Caco-2 (cell line): ENCODE results near the gene WDR48. TPM values are rescaled to one million over a fixed set of nuclear protein-coding genes. Genes with fewer than 3 reads are reported as not detected.
A peak's percentile ranks its signal among the peaks of the same experiment; 100 is the strongest.

Experiments used
- BruUV-seq: library from RNA; stranded (reverse); fragments of 400-500 nt; replicated peaks from 2 replicates; lab custom pipeline; 2021; lab: Mats Ljungman, UMichigan
- CTCF ChIA-PET: fragments of 300-600 bp; sonication (Branson Sonifier 250); formaldehyde crosslinking; loops from one replicate; lab custom pipeline; 2022; ENCODE audit warnings: antibody characterized with exemption; lab: Charles Lee
- POLR2A ChIA-PET: fragments of 300-600 bp; sonication (Branson Sonifier 250); formaldehyde crosslinking; loops from one replicate; lab custom pipeline; 2022; ENCODE audit warnings: antibody characterized with exemption; lab: Charles Lee
- DNase-seq, 2 experiments: peaks; one replicate each; pipeline versions ENCODE4 v3.0.0 to v3.0.0-alpha.2; 2020 to 2022
- H3K27me3 ChIP-seq: replicated peaks from 2 replicates; pipeline ENCODE4 v1.6.0; 2011; ENCODE audit warnings: low read length; ENCODE audit not compliant: control insufficient read depth, insufficient read depth
- H3K36me3 ChIP-seq: 2 replicates; pipeline ENCODE4 v1.5.1; 2011; ENCODE audit warnings: low read length; ENCODE audit not compliant: control insufficient read depth, insufficient read depth
- H3K4me1 ChIP-seq: fragments of 250-450 bp; sonication (Bioruptor Pico); 2 replicates; pipeline ENCODE4 v1.5.1; 2020; ENCODE audit warnings: mild to moderate bottlenecking
- H3K4me3 ChIP-seq: 2 replicates; pipeline ENCODE4 v1.5.1; 2011; ENCODE audit warnings: low read depth, mild to moderate bottlenecking, control low read depth, low read length
- H3K9me3 ChIP-seq: fragments of 250-450 bp; sonication (Bioruptor Pico); 2 replicates; pipeline ENCODE4 v1.5.1; 2020; ENCODE audit warnings: mild to moderate bottlenecking, moderate library complexity
- H3K27ac Mint-ChIP-seq: one replicate; pipeline ENCODE4 v1.8.0; 2022; ENCODE audit warnings: mixed read lengths; ENCODE audit not compliant: unreplicated experiment
- H3K27me3 Mint-ChIP-seq: one replicate; pipeline ENCODE4 v1.8.0; 2022; ENCODE audit warnings: mixed read lengths; ENCODE audit not compliant: insufficient read depth, unreplicated experiment
- H3K36me3 Mint-ChIP-seq: one replicate; pipeline ENCODE4 v1.8.0; 2022; ENCODE audit warnings: mild to moderate bottlenecking, mixed read lengths; ENCODE audit not compliant: insufficient read depth, unreplicated experiment
- H3K4me1 Mint-ChIP-seq: one replicate; pipeline ENCODE4 v1.8.0; 2022; ENCODE audit warnings: low read depth, mixed read lengths; ENCODE audit not compliant: unreplicated experiment
- H3K4me3 Mint-ChIP-seq: one replicate; pipeline ENCODE4 v1.8.0; 2022; ENCODE audit warnings: mild to moderate bottlenecking, moderate library complexity, mixed read lengths; ENCODE audit not compliant: unreplicated experiment
- H3K9me3 Mint-ChIP-seq: one replicate; pipeline ENCODE4 v1.8.0; 2022; ENCODE audit warnings: mixed read lengths; ENCODE audit not compliant: unreplicated experiment
- CTCF ChIP-seq, 2 experiments: fragments of 200-600 bp in 1 of 2; IDR thresholded peaks; 1 replicate in 1 of 2; 2 replicates in 1 of 2; pipeline versions ENCODE4 v1.5.1 to v1.8.0; 2011 to 2022; ENCODE audit warnings: antibody characterized with exemption in 1 of 2, control low read depth in 1 of 2, inconsistent platforms in 1 of 2, low read depth in 1 of 2, low read length in 1 of 2, mild to moderate bottlenecking in 1 of 2, moderate library complexity in 1 of 2; ENCODE audit not compliant: insufficient read depth in 1 of 2, severe bottlenecking in 1 of 2, unreplicated experiment in 1 of 2
- intact Hi-C: fragments of 100-400 bp; cut with micrococcal nuclease; formaldehyde crosslinking; loops from one replicate; pipeline ENCODE4 v1.10.0; 2022; ENCODE audit not compliant: unreplicated experiment
- total RNA-seq: library from RNA; stranded (reverse); gene quantifications from 2 replicates; pipeline ENCODE4 v1.2.3, GENCODE V29; 2022

The WDR48 gene
- total RNA-seq, 1 experiment from 2014 or later, result 27.6 TPM

DNA sequence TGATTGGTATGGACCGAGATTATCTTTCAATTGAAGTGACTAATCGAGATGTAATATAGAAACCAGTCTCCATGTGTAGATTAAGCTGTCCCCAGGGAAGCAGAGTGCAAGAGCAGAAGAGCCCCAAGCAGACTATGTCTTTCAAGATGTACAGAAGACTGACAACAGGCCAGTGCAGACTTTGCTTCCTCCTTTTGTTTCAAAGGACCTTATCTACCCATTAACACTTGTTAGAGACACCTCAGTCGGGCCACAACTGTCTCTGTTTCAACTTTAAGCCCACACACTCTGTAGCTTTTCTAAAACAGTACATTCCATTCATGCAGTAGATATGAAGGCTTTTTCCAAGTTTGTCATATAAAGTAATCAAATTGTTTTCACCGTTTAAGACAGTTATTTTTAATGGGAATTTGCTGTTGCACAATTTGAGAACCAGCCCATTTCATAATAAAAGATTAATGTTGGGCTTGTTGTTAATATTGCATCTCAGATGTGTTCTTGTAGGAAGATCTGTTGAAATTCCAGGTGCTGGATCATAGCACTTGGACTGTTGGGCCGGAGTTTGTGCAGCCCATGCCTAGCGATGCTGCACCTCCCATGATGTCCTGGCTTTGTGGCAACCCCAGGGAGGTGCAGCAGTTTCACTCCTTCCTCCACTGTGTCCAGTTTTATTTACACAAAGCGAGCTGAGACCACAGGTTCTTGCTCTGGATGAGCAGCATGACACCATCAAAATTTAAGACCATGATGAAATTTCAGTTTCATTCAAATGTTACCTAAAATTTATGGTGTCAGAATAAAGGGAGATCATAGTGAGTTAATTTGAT, 43.2 kb downstream of the WDR48 start:
- TF ChIP-seq CTCF (IDR thresholded peaks at IDR 0.05; ENCODE audit: insufficient read depth in 1 of 2, low read depth in 1 of 2, low read length in 1 of 2, severe bottlenecking in 1 of 2, unreplicated experiment in 1 of 2), result no peak
- H3K27ac Mint-ChIP-seq, result no peak overlapping the region
- no peaks in the 10 kb centered on the region for H3K9me3 ChIP-seq
- H3K4me1 ChIP-seq, result no peaks in the 10 kb centered on the region
- no peaks in the 10 kb centered on the region for H3K4me1 Mint-ChIP-seq
- DNase-seq, result no peak
- BruUV-seq, result no TSS peak
- H3K27me3 Mint-ChIP-seq, result no peaks in the 10 kb centered on the region
- H3K27me3 ChIP-seq, result no peaks in the 10 kb centered on the region
- intact Hi-C loops, result no loop called here
- no peaks in the 10 kb centered on the region for H3K9me3 Mint-ChIP-seq
- peaks cover 23% of the 10 kb centered on the region for H3K36me3 Mint-ChIP-seq
- ChIA-PET POLR2A (no interaction called here), CTCF (no interaction called here)
- H3K4me3 ChIP-seq, result no peak overlapping the region
- H3K4me3 Mint-ChIP-seq, result no peak overlapping the region
- peaks cover 1% of the 10 kb centered on the region for H3K36me3 ChIP-seq

DNA sequence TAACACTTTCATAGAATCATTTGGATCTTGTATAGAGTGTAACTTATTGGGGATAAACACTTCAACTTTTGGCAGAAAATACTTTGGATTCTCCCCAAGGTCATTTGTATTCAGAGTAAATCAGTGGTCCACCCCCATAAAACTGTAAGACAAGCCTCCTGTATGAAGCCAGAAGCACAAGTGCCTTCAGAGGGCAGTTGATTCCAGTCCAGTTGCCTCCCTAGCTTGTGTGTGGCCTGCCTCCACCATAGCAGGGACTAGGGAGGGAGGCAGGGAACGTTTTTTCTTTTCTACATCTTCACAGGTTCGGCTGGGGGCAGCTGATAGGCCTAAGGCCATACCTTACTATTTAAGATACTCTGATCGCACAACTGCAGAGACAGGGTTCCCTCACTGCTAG, 44.0 kb downstream of the WDR48 start:
- H3K9me3 Mint-ChIP-seq, result no peaks in the 10 kb centered on the region
- CTCF ChIA-PET, result no interaction called here
- no TSS peak for BruUV-seq

GRCh38 chr3:39096775-39097174, 45.0 kb downstream of the WDR48 start:
- H3K27me3 ChIP-seq, result no peaks in the 10 kb centered on the region
- Mint-ChIP-seq H3K4me1 (no peaks in the 10 kb centered on the region), H3K27me3 (no peaks in the 10 kb centered on the region), H3K36me3 (peaks cover 23% of the 10 kb centered on the region), H3K27ac (no peak overlapping the region), H3K4me3 (no peak overlapping the region), H3K9me3 (no peaks in the 10 kb centered on the region)
- ChIA-PET POLR2A (no interaction called here), CTCF (no interaction called here)
- no peaks in the 10 kb centered on the region for H3K9me3 ChIP-seq
- H3K4me3 ChIP-seq, result no peak overlapping the region
- no peak for TF ChIP-seq CTCF (IDR thresholded peaks at IDR 0.05; ENCODE audit: insufficient read depth in 1 of 2, low read depth in 1 of 2, low read length in 1 of 2, severe bottlenecking in 1 of 2, unreplicated experiment in 1 of 2)
- BruUV-seq, result TSS peak; percentile 11
- intact Hi-C loops, result no loop called here
- peaks cover 3% of the 10 kb centered on the region for H3K36me3 ChIP-seq
- no peak for DNase-seq
- H3K4me1 ChIP-seq, result no peaks in the 10 kb centered on the region

More for the DNA sequence above, 44.0 kb downstream of the WDR48 start:
- Histone ChIP-seq H3K4me3 (no peak overlapping the region), H3K9me3 (no peaks in the 10 kb centered on the region), H3K27me3 (no peaks in the 10 kb centered on the region), H3K4me1 (no peaks in the 10 kb centered on the region), H3K36me3 (peaks cover 1% of the 10 kb centered on the region)
- Mint-ChIP-seq H3K4me1 (no peaks in the 10 kb centered on the region), H3K27ac (no peak overlapping the region), H3K36me3 (peaks cover 23% of the 10 kb centered on the region), H3K27me3 (no peaks in the 10 kb centered on the region), H3K4me3 (no peak overlapping the region)
- no peak for DNase-seq
- intact Hi-C loops, result no loop called here
- POLR2A ChIA-PET, result no interaction called here
- TF ChIP-seq CTCF (IDR thresholded peaks at IDR 0.05; ENCODE audit: insufficient read depth in 1 of 2, low read depth in 1 of 2, low read length in 1 of 2, severe bottlenecking in 1 of 2, unreplicated experiment in 1 of 2), result no peak
